ENCODE results near the gene CLUH.

CLUH gene

GRCh38 chr17:2721603-2722002 lies 10.0 kb upstream of the CLUH start:
- TF ChIP-seq, protein P1, sequence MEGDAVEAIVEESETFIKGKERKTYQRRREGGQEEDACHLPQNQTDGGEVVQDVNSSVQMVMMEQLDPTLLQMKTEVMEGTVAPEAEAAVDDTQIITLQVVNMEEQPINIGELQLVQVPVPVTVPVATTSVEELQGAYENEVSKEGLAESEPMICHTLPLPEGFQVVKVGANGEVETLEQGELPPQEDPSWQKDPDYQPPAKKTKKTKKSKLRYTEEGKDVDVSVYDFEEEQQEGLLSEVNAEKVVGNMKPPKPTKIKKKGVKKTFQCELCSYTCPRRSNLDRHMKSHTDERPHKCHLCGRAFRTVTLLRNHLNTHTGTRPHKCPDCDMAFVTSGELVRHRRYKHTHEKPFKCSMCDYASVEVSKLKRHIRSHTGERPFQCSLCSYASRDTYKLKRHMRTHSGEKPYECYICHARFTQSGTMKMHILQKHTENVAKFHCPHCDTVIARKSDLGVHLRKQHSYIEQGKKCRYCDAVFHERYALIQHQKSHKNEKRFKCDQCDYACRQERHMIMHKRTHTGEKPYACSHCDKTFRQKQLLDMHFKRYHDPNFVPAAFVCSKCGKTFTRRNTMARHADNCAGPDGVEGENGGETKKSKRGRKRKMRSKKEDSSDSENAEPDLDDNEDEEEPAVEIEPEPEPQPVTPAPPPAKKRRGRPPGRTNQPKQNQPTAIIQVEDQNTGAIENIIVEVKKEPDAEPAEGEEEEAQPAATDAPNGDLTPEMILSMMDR (IDR thresholded peaks at IDR 0.05; ENCODE audit: control insufficient read depth, extremely low read depth, insufficient read depth), result no peak
- DNase-seq (ENCODE audit: low read depth), result no peak
- no peak overlapping the region for H3K4me3 ChIP-seq (ENCODE audit: low read depth, low read length)

DNA sequence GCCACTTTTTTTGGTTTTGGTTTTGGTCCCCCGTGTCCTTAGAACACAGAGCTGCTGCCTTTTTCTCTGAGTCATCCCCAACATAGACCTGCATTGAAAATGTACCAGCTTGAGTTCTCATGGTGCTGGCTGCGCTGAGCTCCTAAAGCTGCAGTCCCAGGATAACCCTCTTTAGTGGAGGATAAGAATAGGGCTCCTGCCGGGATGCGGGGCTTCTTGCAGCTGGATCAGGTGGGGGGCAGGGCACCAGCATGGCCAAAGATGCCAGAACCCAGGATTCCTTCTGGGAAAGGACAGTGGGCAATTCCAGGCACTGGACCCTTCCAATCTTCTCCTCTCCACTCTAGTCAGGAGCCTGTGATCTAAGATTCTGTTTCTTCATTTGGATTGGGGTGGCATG lies 8.3 kb upstream of the CLUH start:
- no peak for DNase-seq (ENCODE audit: low read depth)
- TF ChIP-seq, protein P1 (IDR thresholded peaks at IDR 0.05; ENCODE audit: control insufficient read depth, extremely low read depth, insufficient read depth), result no peak
- H3K4me3 ChIP-seq (ENCODE audit: low read depth, low read length), result no peak overlapping the region

DNA sequence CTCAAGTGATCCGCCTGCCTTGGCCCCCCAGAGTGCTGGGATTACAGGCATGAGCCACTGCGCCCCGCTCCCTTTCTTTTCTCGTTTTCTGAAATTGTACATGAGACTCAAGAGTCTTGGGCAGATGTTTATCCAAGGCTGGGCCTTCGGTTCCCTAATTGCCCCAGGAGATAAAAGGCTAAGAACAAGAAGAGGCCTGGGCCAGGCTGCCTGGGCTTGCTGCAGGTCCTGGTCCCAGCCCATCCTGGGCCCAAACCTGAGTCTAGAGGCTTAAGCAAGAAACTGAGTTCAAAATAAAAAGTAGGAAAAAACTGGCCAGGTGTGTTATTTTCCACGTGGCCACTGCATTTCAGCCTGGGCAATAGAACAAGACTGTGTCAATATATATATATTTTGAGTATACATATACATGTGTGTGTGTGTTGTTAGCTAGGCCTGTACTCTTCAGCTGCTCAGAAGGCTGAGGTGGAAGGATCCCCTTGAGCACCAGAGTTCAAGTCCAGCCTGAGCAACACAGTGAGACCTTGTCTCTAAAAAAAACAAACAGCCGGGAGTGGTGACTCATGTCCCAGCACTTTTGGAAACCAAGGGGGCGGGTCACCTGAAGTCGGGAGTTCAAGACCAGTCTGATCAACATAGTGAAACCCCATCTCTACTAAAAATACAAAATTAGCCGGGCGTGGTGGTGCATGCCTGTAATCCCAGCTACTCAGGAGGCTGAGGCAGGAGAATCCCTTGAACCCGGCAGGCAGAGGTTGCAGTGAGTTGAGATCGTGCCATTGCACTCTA lies 6.8 kb upstream of the CLUH start:
- no peak for DNase-seq (ENCODE audit: low read depth)
- H3K4me3 ChIP-seq (ENCODE audit: low read depth, low read length), result no peak overlapping the region
- TF ChIP-seq, protein P1 (IDR thresholded peaks at IDR 0.05; ENCODE audit: control insufficient read depth, extremely low read depth, insufficient read depth), result no peak

GRCh38 chr17:2716649-2717048 lies 5.1 kb upstream of the CLUH start:
- TF ChIP-seq, protein P1 (IDR thresholded peaks at IDR 0.05; ENCODE audit: control insufficient read depth, extremely low read depth, insufficient read depth), result no peak
- no peak overlapping the region for H3K4me3 ChIP-seq (ENCODE audit: low read depth, low read length)
- no peak for DNase-seq (ENCODE audit: low read depth)

DNA sequence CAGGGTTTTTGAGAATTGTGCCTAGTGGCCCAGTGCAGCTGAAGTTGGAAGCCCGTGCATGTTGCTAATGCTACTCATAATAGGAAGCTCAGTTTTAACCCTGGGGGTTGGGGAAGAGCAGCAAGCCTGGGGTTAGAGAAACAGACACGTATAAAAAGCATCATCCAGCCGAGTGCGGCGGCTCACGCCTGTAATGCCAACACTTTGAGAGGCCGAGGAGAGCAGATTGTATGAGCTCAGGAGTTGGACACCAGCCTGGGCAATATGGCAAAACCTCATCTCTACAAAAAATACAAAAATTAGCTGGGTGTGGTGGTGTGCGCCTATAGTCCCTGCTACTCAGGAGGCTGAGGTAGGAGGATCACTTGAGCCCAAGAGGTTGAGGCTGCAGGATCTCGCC lies 2.3 kb upstream of the CLUH start:
- TF ChIP-seq, protein P1 (IDR thresholded peaks at IDR 0.05; ENCODE audit: control insufficient read depth, extremely low read depth, insufficient read depth), result no peak
- DNase-seq (ENCODE audit: low read depth), result no peak
- H3K4me3 ChIP-seq (ENCODE audit: low read depth, low read length), result no peak overlapping the region

DNA sequence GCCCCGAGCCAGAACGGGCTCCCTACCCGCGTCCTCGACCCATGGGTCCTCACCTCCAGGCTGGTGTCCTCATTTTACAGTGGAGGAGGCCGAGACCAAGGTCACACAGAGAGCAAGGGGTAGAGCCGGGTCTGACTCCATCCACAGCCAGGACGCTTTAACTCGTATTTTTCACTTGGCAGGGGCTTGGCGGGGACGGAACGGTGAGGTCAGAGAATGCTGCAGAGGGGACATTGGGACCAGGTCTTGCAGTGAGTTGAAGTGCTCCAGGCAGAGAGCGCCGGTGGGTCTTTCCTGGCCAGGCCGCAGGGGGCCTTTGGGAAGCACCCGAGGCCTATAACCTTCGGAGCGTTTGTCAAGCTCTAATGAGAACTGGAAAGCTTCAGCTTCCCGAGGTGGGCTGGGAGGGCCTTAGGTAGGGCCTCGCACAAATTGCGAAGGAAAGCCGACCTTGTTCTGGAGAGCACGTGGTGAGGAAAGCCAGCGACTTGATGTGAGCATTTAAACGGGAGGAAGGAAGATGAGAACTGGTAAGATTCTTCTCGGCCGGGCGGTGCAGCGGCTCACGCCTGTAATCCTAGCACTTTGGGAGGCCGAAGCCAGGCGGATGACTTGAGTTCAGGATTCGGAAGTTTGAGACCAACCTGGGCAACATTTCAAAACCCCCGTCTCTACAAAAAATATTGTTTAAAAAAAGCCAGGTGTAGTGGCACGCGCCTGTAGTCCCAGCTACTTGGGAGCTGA lies 908 bp upstream of the CLUH start:
- peak overlapping the region; percentile 80 for H3K4me3 ChIP-seq (ENCODE audit: low read depth, low read length)
- no peak for DNase-seq (ENCODE audit: low read depth)
- TF ChIP-seq, protein P1 (IDR thresholded peaks at IDR 0.05; ENCODE audit: control insufficient read depth, extremely low read depth, insufficient read depth), result no peak
